GM10847 (cell line): Measurements from ENCODE around the gene KCND2.

Source experiments
- POLR2A ChIP-seq: IDR thresholded peaks from 2 replicates; pipeline ENCODE4 v1.6.1; 2011; ENCODE audit not compliant: insufficient read length; ENCODE audit errors: extremely low read depth

The KCND2 gene

GRCh38 chr7:120272701-120273475, at the start of gene KCND2:
Gene KCND2 (plus strand): TSS chr7:120273175.
- TF ChIP-seq POLR2A, result no peak

GRCh38 chr7:120226188-120226587, 46.8 kb upstream of the KCND2 start:
- no peak for TF ChIP-seq POLR2A

GRCh38 chr7:120227255-120227654, 45.7 kb upstream of the KCND2 start:
- no peak for TF ChIP-seq POLR2A

GRCh38 chr7:120229084-120229483, 43.9 kb upstream of the KCND2 start:
- TF ChIP-seq POLR2A, result no peak

GRCh38 chr7:120233338-120233737, 39.6 kb upstream of the KCND2 start:
- no peak for TF ChIP-seq POLR2A

- no peak for TF ChIP-seq POLR2A
Observed at GRCh38 chr7:120241973-120242372, 31.0 kb upstream of the KCND2 start.

GRCh38 chr7:120254845-120255244, 18.1 kb upstream of the KCND2 start:
- no peak for TF ChIP-seq POLR2A

- no peak for TF ChIP-seq POLR2A
Observed at GRCh38 chr7:120256344-120257070, 16.5 kb upstream of the KCND2 start.

GRCh38 chr7:120259386-120259785, 13.6 kb upstream of the KCND2 start:
- no peak for TF ChIP-seq POLR2A

GRCh38 chr7:120260111-120260510, 12.9 kb upstream of the KCND2 start:
- no peak for TF ChIP-seq POLR2A

GRCh38 chr7:120272261-120272660, 714 bp upstream of the KCND2 start:
- no peak for TF ChIP-seq POLR2A

- peak; percentile 35 for TF ChIP-seq POLR2A
Observed at GRCh38 chr7:120273476-120273975, 551 bp downstream of the KCND2 start.

GRCh38 chr7:120274482-120274881, 1.5 kb downstream of the KCND2 start:
- TF ChIP-seq POLR2A, result no peak

GRCh38 chr7:120274899-120275298, 1.9 kb downstream of the KCND2 start:
- no peak for TF ChIP-seq POLR2A

- no peak for TF ChIP-seq POLR2A
Observed at GRCh38 chr7:120276720-120277119, 3.7 kb downstream of the KCND2 start.

GRCh38 chr7:120278773-120279172, 5.8 kb downstream of the KCND2 start:
- no peak for TF ChIP-seq POLR2A
